ENCODE data around the gene TMEM14C. TPM values are rescaled to one million over a fixed set of nuclear protein-coding genes. Genes with fewer than 3 reads are reported as not detected.

TMEM14C gene
- total RNA-seq, 1 experiment from 2014 or later = 84.7 TPM

- Histone ChIP-seq H2AFZ (ENCODE audit: low read depth, low read length, poor library complexity, severe bottlenecking) (no peak overlapping the region), H3K9me3 (ENCODE audit: control insufficient read depth in 1 of 2, insufficient read depth in 1 of 2, low read depth in 1 of 2, low read length in 2 of 2) (no peaks in the 10 kb centered on the region), H4K20me1 (ENCODE audit: insufficient read depth) (peaks cover 9% of the 10 kb centered on the region; the same call in 1 of the 2 replicates), H3K79me2 (ENCODE audit: insufficient read depth, low read length) (peaks cover 58% of the 10 kb centered on the region), H3K4me3 (replicated peaks in 1 of 2; ENCODE audit: low read depth in 1 of 2, low read length in 2 of 2) (no peak overlapping the region), H3K4me1 (ENCODE audit: control insufficient read depth in 1 of 2, insufficient read depth in 2 of 2, low read length in 2 of 2) (peaks cover 25 to 32% of the 10 kb centered on the region in 2 experiments), H3K9me2 (ENCODE audit: insufficient read depth) (no peaks in the 10 kb centered on the region), H3K27ac (ENCODE audit: low read depth, low read length) (no peak overlapping the region), H3K9ac (ENCODE audit: low read length) (no peak overlapping the region), H3K4me2 (ENCODE audit: low read length) (no peak overlapping the region), H3K27me3 (ENCODE audit: insufficient read depth, low read length) (no peaks in the 10 kb centered on the region), H3K36me3 (ENCODE audit: control insufficient read depth in 1 of 2, insufficient read depth in 2 of 2, low read length in 2 of 2) (peaks cover 11 to 35% of the 10 kb centered on the region in 2 experiments)
- no peak for DNase-seq (ENCODE audit: low read depth, low spot score)
- ChIA-PET POLR2A (no interaction called here), RAD21 (ENCODE audit: low non-redundant PET in 1 of 2, low total read pairs in 2 of 2, uncharacterized antibody in 2 of 2, unreplicated experiment in 2 of 2) (no interaction called here), CTCF (no interaction called here)
- no peak for TF ChIP-seq POLR2A (IDR thresholded peaks at IDR 0.05; ENCODE audit: borderline replicate concordance, extremely low read depth, insufficient read depth, insufficient read length)
- no peak for TF ChIP-seq JUND (IDR thresholded peaks at IDR 0.05)
- no peak for TF ChIP-seq EGR1 (IDR thresholded peaks at IDR 0.05; ENCODE audit: low read depth)
- TF ChIP-seq TCF7L2 (IDR thresholded peaks at IDR 0.05; ENCODE audit: borderline replicate concordance, extremely low read depth, insufficient read depth, insufficient read length) = no peak
- TF ChIP-seq CEBPB (IDR thresholded peaks at IDR 0.05; ENCODE audit: low read depth) = no peak
- TF ChIP-seq ZNF274 (IDR thresholded peaks at IDR 0.05; ENCODE audit: low read depth, low read length) = no peak
- no peak for TF ChIP-seq EZH2 (IDR thresholded peaks at IDR 0.05)
- no peak for TF ChIP-seq SRF (IDR thresholded peaks at IDR 0.05; ENCODE audit: low read depth)
- TF ChIP-seq ELF1 (IDR thresholded peaks at IDR 0.05; ENCODE audit: borderline replicate concordance, low read depth) = no peak
- no TSS peak for BruUV-seq (replicated peaks)
- ATAC-seq = no peak
- intact Hi-C loops (cut with micrococcal nuclease) = no loop called here
Observed at GRCh38 chr6:10756085-10756484, 33.2 kb downstream of the TMEM14C start.

GRCh38 chr6:10759312-10759839 is 36.5 kb downstream of the TMEM14C start:
- Histone ChIP-seq H3K9me3 (ENCODE audit: control insufficient read depth in 1 of 2, insufficient read depth in 1 of 2, low read depth in 1 of 2, low read length in 2 of 2) (no peaks in the 10 kb centered on the region), H4K20me1 (ENCODE audit: insufficient read depth) (peaks cover 9% of the 10 kb centered on the region; the same call in 1 of the 2 replicates), H3K4me2 (ENCODE audit: low read length) (peak overlapping the region; percentile 60), H3K27ac (ENCODE audit: low read depth, low read length) (peak overlapping the region; percentile 49), H3K79me2 (ENCODE audit: insufficient read depth, low read length) (peaks cover 33% of the 10 kb centered on the region), H2AFZ (ENCODE audit: low read depth, low read length, poor library complexity, severe bottlenecking) (no peak overlapping the region), H3K4me1 (ENCODE audit: control insufficient read depth in 1 of 2, insufficient read depth in 2 of 2, low read length in 2 of 2) (peaks cover 25 to 46% of the 10 kb centered on the region in 2 experiments), H3K9ac (ENCODE audit: low read length) (peak overlapping the region; percentile 37), H3K9me2 (ENCODE audit: insufficient read depth) (no peaks in the 10 kb centered on the region), H3K36me3 (ENCODE audit: control insufficient read depth in 1 of 2, insufficient read depth in 2 of 2, low read length in 2 of 2) (peaks cover 7 to 17% of the 10 kb centered on the region in 2 experiments; a peak in 3 of 4 replicates), H3K27me3 (ENCODE audit: insufficient read depth, low read length) (no peaks in the 10 kb centered on the region), H3K4me3 (replicated peaks in 1 of 2; ENCODE audit: low read depth in 1 of 2, low read length in 2 of 2) (peak overlapping the region in 1 of 2 experiments; percentile 36; a peak in 1 of 4 replicates)
- TF ChIP-seq ELF1 (IDR thresholded peaks at IDR 0.05; ENCODE audit: borderline replicate concordance, low read depth) (no peak), SRF (IDR thresholded peaks at IDR 0.05; ENCODE audit: low read depth) (no peak), MAX (IDR thresholded peaks at IDR 0.05) (peak; percentile 27; the same call in 1 of the 2 replicates), RAD21 (IDR thresholded peaks at IDR 0.05; ENCODE audit: low read depth) (peak; percentile 44), ZNF274 (IDR thresholded peaks at IDR 0.05; ENCODE audit: low read depth, low read length) (no peak), ZFX (IDR thresholded peaks at IDR 0.05) (no peak), CBX3 (IDR thresholded peaks at IDR 0.05; ENCODE audit: low read depth) (0 out of 2 replicates have a peak, but pooled peaks have one; percentile 18), JUND (IDR thresholded peaks at IDR 0.05) (peak; percentile 82), ATF3 (IDR thresholded peaks at IDR 0.05) (no peak), CTCF (IDR thresholded peaks at IDR 0.05 in 2 of 3, conservative IDR thresholded peaks at IDR 0.05 in 1 of 3; ENCODE audit: borderline replicate concordance in 1 of 3, insufficient read depth in 1 of 3, low read depth in 2 of 3, low read length in 2 of 3) (peak; percentile 14 to 65 (median 53); a peak in 5 of 6 replicates), SIN3A (IDR thresholded peaks at IDR 0.05; ENCODE audit: low read depth) (peak; percentile 8), FOSL1 (IDR thresholded peaks at IDR 0.05; ENCODE audit: low read depth) (peak; percentile 74), POLR2AphosphoS5 (IDR thresholded peaks at IDR 0.05; ENCODE audit: low read depth, low read length) (no peak), POLR2A (IDR thresholded peaks at IDR 0.05; ENCODE audit: borderline replicate concordance, extremely low read depth, insufficient read depth, insufficient read length) (no peak)
- DNase-seq (ENCODE audit: low read depth, low spot score) (peak; percentile 89), ATAC-seq (peak; percentile 70)
- POLR2A ChIA-PET = interaction anchor here (0.5 kb wide), 1 partner anchor 432 kb away, joined by 3 read pairs; no protein-coding TSS in a partner anchor
- CTCF ChIA-PET = interaction anchor here (0.8 to 1.1 kb wide), 3 partner anchors 12 to 253 kb away, joined by 3 to 4 read pairs (median 3); partner anchors contain the start of gene TMEM14B
- RAD21 ChIA-PET (ENCODE audit: low non-redundant PET in 1 of 2, low total read pairs in 2 of 2, uncharacterized antibody in 2 of 2, unreplicated experiment in 2 of 2) = no interaction called here
- no TSS peak for BruUV-seq (replicated peaks)
- intact Hi-C loops (cut with micrococcal nuclease) = no loop called here
